Measurements from ENCODE around the gene SPATA21. TPM values are rescaled to one million over a fixed set of nuclear protein-coding genes. Genes with fewer than 3 reads are reported as not detected.
"Not testable (repeated sequence)": the region's sequence is repeated elsewhere in the genome, so short reads cannot be mapped to it uniquely, and the experiment has no call there.

The SPATA21 gene, protein sequence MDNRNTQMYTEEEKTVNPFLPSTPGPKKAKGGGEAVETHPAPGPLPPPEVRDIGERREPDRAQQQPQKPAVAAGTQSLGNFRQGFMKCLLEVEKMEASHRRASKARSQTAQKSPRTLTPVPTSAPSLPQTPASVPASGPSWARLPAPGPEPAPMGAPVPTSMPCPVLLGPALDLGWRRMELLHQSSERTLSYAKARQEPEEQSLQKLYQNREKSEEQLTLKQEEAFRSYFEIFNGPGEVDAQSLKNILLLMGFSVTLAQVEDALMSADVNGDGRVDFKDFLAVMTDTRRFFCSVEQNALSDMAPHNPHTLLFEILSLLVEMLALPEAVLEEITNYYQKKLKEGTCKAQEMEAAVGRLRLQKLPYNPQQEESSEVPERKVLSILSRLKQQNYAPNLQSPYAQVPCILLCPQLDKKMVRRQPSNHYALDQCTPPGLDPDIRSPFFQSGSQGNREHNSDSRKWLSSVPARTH
- polyA plus RNA-seq (2013, experiment 1 of 2), result 0.17 TPM
- polyA plus RNA-seq (2013, experiment 2 of 2), result 0.10 TPM

- WGBS, 2 donors (ENCODE audit: extremely low coverage in 2 of 2, insufficient read length in 2 of 2, insufficient replicate concordance in 1 of 2), result no CpG with 5 or more reads among the region's 3 CpGs
- peak within 1 kb of the TSS; percentile 71 for H2AFZ ChIP-seq (ENCODE audit: low read length)
- H3K36me3 ChIP-seq (replicated peaks in 1 of 2; ENCODE audit: control insufficient read depth in 2 of 2, insufficient read depth in 2 of 2, low read length in 2 of 2), result peaks cover 0 to under 1% of the 10 kb centered on the region in 2 donors
Observed at GRCh38 chr1:16436946-16437474, at the start of gene SPATA21. Gene SPATA21, minus strand, starts transcription at chr1:16437424. Its CDS starts 6,053 bp downstream, at chr1:16431371.

DNA sequence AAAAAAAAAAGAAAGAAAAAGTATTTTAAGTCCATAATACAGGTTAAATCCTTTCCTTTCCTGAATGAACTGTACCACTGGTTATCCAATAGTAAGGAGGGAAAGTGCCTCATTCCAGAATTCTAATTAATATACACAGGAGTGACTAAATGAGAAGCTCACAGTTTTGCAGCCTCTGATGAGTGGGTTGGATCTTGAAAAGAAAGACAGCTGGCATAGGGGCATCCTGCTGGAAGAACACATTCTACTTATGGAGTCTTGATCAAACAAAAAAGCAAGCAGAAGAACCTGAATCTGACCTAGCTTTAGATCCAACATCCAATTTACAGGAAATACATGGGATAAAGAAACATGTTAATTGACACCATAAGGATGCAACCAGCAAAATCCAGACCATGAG lies 49.8 kb upstream of the SPATA21 start:
- not testable (repeated sequence) for H3K79me1 ChIP-seq (ENCODE audit: low read depth, low read length); H3K9me3 ChIP-seq (replicated peaks in 1 of 2; ENCODE audit: control insufficient read depth in 2 of 2, insufficient read depth in 1 of 2, low read depth in 1 of 2, low read length in 2 of 2); DNase-seq (ENCODE audit: low spot score); H2AFZ ChIP-seq (ENCODE audit: low read length); H3K4me3 ChIP-seq (ENCODE audit: low read length in 2 of 2); H3K18ac ChIP-seq (ENCODE audit: low read length); H3K9ac ChIP-seq (ENCODE audit: low read depth, low read length, poor library complexity); H3K4ac ChIP-seq (ENCODE audit: low read length); H3K27me3 ChIP-seq (ENCODE audit: control insufficient read depth in 3 of 3, insufficient read depth in 3 of 3, low read depth in 1 of 3, low read length in 3 of 3); H2BK15ac ChIP-seq (ENCODE audit: low read length); H2BK120ac ChIP-seq (ENCODE audit: low read depth, low read length); H3K27ac ChIP-seq (replicated peaks; ENCODE audit: low read length); H3K14ac ChIP-seq (ENCODE audit: low read length); H2AK5ac ChIP-seq (ENCODE audit: low read depth, low read length); H3K23ac ChIP-seq (ENCODE audit: low read depth, low read length, poor library complexity); H2BK5ac ChIP-seq (ENCODE audit: low read length); H3K4me2 ChIP-seq (ENCODE audit: insufficient read depth, low read length, poor library complexity, severe bottlenecking); H4K91ac ChIP-seq (ENCODE audit: low read depth, low read length, poor library complexity); H2BK12ac ChIP-seq (ENCODE audit: low read length); H4K8ac ChIP-seq (ENCODE audit: low read depth, low read length)
- Histone ChIP-seq H3K4me1 (ENCODE audit: control insufficient read depth in 2 of 2, insufficient read depth in 1 of 2, low read depth in 1 of 2, low read length in 2 of 2) (peaks cover 6 to 15% of the 10 kb centered on the region in 2 donors), H3K36me3 (replicated peaks in 1 of 2; ENCODE audit: control insufficient read depth in 2 of 2, insufficient read depth in 2 of 2, low read length in 2 of 2) (peaks cover 8 to 72% of the 10 kb centered on the region in 2 donors)

More at GRCh38 chr1:16436946-16437474, at the start of gene SPATA21:
- no peak within 1 kb of the TSS for H2BK12ac ChIP-seq (ENCODE audit: low read length)
- H3K27me3 ChIP-seq (ENCODE audit: control insufficient read depth in 3 of 3, insufficient read depth in 3 of 3, low read depth in 1 of 3, low read length in 3 of 3), result no peaks in the 10 kb centered on the region
- H4K91ac ChIP-seq (ENCODE audit: low read depth, low read length, poor library complexity), result no peak within 1 kb of the TSS
- no peak within 1 kb of the TSS for H2BK120ac ChIP-seq (ENCODE audit: low read depth, low read length)
- no peak within 1 kb of the TSS for H3K18ac ChIP-seq (ENCODE audit: low read length)
- H3K23ac ChIP-seq (ENCODE audit: low read depth, low read length, poor library complexity), result no peak within 1 kb of the TSS
- no peak within 1 kb of the TSS for H3K4me2 ChIP-seq (ENCODE audit: insufficient read depth, low read length, poor library complexity, severe bottlenecking)
- H3K4me3 ChIP-seq (ENCODE audit: low read length in 2 of 2), result no peak within 1 kb of the TSS
- H3K9me3 ChIP-seq (replicated peaks in 1 of 2; ENCODE audit: control insufficient read depth in 2 of 2, insufficient read depth in 1 of 2, low read depth in 1 of 2, low read length in 2 of 2), result no peaks in the 10 kb centered on the region
- H3K14ac ChIP-seq (ENCODE audit: low read length), result no peak within 1 kb of the TSS
- H3K9ac ChIP-seq (ENCODE audit: low read depth, low read length, poor library complexity), result no peak within 1 kb of the TSS
- H2BK15ac ChIP-seq (ENCODE audit: low read length), result no peak within 1 kb of the TSS
- peaks cover 9% of the 10 kb centered on the region for H3K79me1 ChIP-seq (ENCODE audit: low read depth, low read length)
- DNase-seq (ENCODE audit: low spot score), result no peak
- H3K27ac ChIP-seq (replicated peaks; ENCODE audit: low read length), result no peak within 1 kb of the TSS
- H2AK5ac ChIP-seq (ENCODE audit: low read depth, low read length), result no peak within 1 kb of the TSS
- no peak within 1 kb of the TSS for H3K4ac ChIP-seq (ENCODE audit: low read length)
- no peak within 1 kb of the TSS for H2BK5ac ChIP-seq (ENCODE audit: low read length)
- peaks cover 5 to 6% of the 10 kb centered on the region in 2 donors for H3K4me1 ChIP-seq (ENCODE audit: control insufficient read depth in 2 of 2, insufficient read depth in 1 of 2, low read depth in 1 of 2, low read length in 2 of 2)
- no peak within 1 kb of the TSS for H4K8ac ChIP-seq (ENCODE audit: low read depth, low read length)

DNA sequence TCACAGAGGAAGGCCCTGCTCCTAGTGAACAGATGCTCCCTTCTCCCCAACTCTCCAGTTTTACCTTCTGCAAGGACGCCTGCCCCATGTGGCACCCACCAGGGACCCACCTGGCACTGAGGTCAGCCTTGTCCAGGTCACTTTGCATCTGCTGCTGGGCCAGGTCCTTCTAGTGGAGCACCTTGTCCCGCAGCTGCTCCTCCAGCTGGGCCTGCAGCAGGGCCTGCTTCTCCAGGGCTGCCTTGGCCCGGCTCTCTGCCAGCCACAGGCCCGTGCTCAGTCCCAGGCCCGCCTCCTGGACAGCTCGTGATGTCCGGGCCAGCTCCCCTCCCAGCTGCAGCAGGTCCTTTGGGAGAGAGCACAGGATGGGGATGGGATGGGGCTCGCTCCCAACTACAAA lies 49.1 kb upstream of the SPATA21 start:
- H3K27ac ChIP-seq (replicated peaks; ENCODE audit: low read length); H3K14ac ChIP-seq (ENCODE audit: low read length); H2BK12ac ChIP-seq (ENCODE audit: low read length); H3K9me3 ChIP-seq (replicated peaks in 1 of 2; ENCODE audit: control insufficient read depth in 2 of 2, insufficient read depth in 1 of 2, low read depth in 1 of 2, low read length in 2 of 2); H3K79me1 ChIP-seq (ENCODE audit: low read depth, low read length); H3K4me3 ChIP-seq (ENCODE audit: low read length in 2 of 2); H3K9ac ChIP-seq (ENCODE audit: low read depth, low read length, poor library complexity); H3K4me2 ChIP-seq (ENCODE audit: insufficient read depth, low read length, poor library complexity, severe bottlenecking); H2AFZ ChIP-seq (ENCODE audit: low read length); H3K23ac ChIP-seq (ENCODE audit: low read depth, low read length, poor library complexity); H3K18ac ChIP-seq (ENCODE audit: low read length); H2BK120ac ChIP-seq (ENCODE audit: low read depth, low read length); H3K27me3 ChIP-seq (ENCODE audit: control insufficient read depth in 3 of 3, insufficient read depth in 3 of 3, low read depth in 1 of 3, low read length in 3 of 3); H2BK15ac ChIP-seq (ENCODE audit: low read length); H2BK5ac ChIP-seq (ENCODE audit: low read length); H3K4ac ChIP-seq (ENCODE audit: low read length); H4K8ac ChIP-seq (ENCODE audit: low read depth, low read length); H4K91ac ChIP-seq (ENCODE audit: low read depth, low read length, poor library complexity); DNase-seq (ENCODE audit: low spot score); H2AK5ac ChIP-seq (ENCODE audit: low read depth, low read length): not testable (repeated sequence)
- peaks cover 3 to 12% of the 10 kb centered on the region in 2 donors for H3K4me1 ChIP-seq (ENCODE audit: control insufficient read depth in 2 of 2, insufficient read depth in 1 of 2, low read depth in 1 of 2, low read length in 2 of 2)
- no CpG with 5 or more reads among the region's 8 CpGs for WGBS, 2 donors (ENCODE audit: extremely low coverage in 2 of 2, insufficient read length in 2 of 2, insufficient replicate concordance in 1 of 2)
- H3K36me3 ChIP-seq (replicated peaks in 1 of 2; ENCODE audit: control insufficient read depth in 2 of 2, insufficient read depth in 2 of 2, low read length in 2 of 2), result peaks cover 8 to 78% of the 10 kb centered on the region in 2 donors

- H3K27ac ChIP-seq (replicated peaks; ENCODE audit: low read length), result no peak overlapping the region
- H3K4me3 ChIP-seq (ENCODE audit: low read length in 2 of 2), result no peak overlapping the region
- no peak overlapping the region for H2BK15ac ChIP-seq (ENCODE audit: low read length)
- no peak overlapping the region for H2AK5ac ChIP-seq (ENCODE audit: low read depth, low read length)
- peaks cover 8 to 83% of the 10 kb centered on the region in 2 donors for H3K36me3 ChIP-seq (replicated peaks in 1 of 2; ENCODE audit: control insufficient read depth in 2 of 2, insufficient read depth in 2 of 2, low read length in 2 of 2)
- H3K14ac ChIP-seq (ENCODE audit: low read length), result no peak overlapping the region
- no peak overlapping the region for H3K4me2 ChIP-seq (ENCODE audit: insufficient read depth, low read length, poor library complexity, severe bottlenecking)
- no peak overlapping the region for H2BK5ac ChIP-seq (ENCODE audit: low read length)
- H3K4ac ChIP-seq (ENCODE audit: low read length), result no peak overlapping the region
- WGBS, 2 donors (ENCODE audit: extremely low coverage in 2 of 2, insufficient read length in 2 of 2, insufficient replicate concordance in 1 of 2), result no CpG with 5 or more reads among the region's 6 CpGs
- no peak overlapping the region for H4K8ac ChIP-seq (ENCODE audit: low read depth, low read length)
- H3K4me1 ChIP-seq (ENCODE audit: control insufficient read depth in 2 of 2, insufficient read depth in 1 of 2, low read depth in 1 of 2, low read length in 2 of 2), result no peaks in the 10 kb centered on the region
- no peak for DNase-seq (ENCODE audit: low spot score)
- no peak overlapping the region for H2BK12ac ChIP-seq (ENCODE audit: low read length)
- no peak overlapping the region for H2BK120ac ChIP-seq (ENCODE audit: low read depth, low read length)
- H3K18ac ChIP-seq (ENCODE audit: low read length), result no peak overlapping the region
- H2AFZ ChIP-seq (ENCODE audit: low read length), result no peak overlapping the region
- H3K79me1 ChIP-seq (ENCODE audit: low read depth, low read length), result no peaks in the 10 kb centered on the region
- H3K9me3 ChIP-seq (replicated peaks in 1 of 2; ENCODE audit: control insufficient read depth in 2 of 2, insufficient read depth in 1 of 2, low read depth in 1 of 2, low read length in 2 of 2), result no peaks in the 10 kb centered on the region
- H3K9ac ChIP-seq (ENCODE audit: low read depth, low read length, poor library complexity), result no peak overlapping the region
- no peaks in the 10 kb centered on the region for H3K27me3 ChIP-seq (ENCODE audit: control insufficient read depth in 3 of 3, insufficient read depth in 3 of 3, low read depth in 1 of 3, low read length in 3 of 3)
- no peak overlapping the region for H4K91ac ChIP-seq (ENCODE audit: low read depth, low read length, poor library complexity)
- no peak overlapping the region for H3K23ac ChIP-seq (ENCODE audit: low read depth, low read length, poor library complexity)
Observed at GRCh38 chr1:16484931-16485330, 47.7 kb upstream of the SPATA21 start.

Measured in neuronal stem cell (in vitro differentiated cells).